Vagina (tissue), 2 donors: ENCODE measurements around the gene ARX. TPM values are rescaled to one million over a fixed set of nuclear protein-coding genes. Genes with fewer than 3 reads are reported as not detected.

Source experiments
- DNase-seq, 2 donors: peaks; one replicate each; pipeline ENCODE4 v3.0.0-alpha.2; 2017; ENCODE audit errors: extremely low spot score in 2 of 2
- H3K27ac ChIP-seq: fragments of 200-600 bp; sonication (generic); one replicate; pipeline ENCODE4 v1.5.1; 2019
- H3K27me3 ChIP-seq: fragments of 200-600 bp; sonication (generic); one replicate; pipeline ENCODE4 v1.5.1; 2019
- H3K36me3 ChIP-seq, 2 donors: fragments of 200-600 bp; sonication (generic); one replicate each; pipeline ENCODE4 v1.5.1; 2017 to 2019
- H3K4me1 ChIP-seq: fragments of 200-600 bp; sonication (generic); one replicate; pipeline ENCODE4 v1.5.1; 2019
- H3K4me3 ChIP-seq, 2 donors: fragments of 200-600 bp; sonication (generic); 1 replicate in 1 of 2; 2 replicates in 1 of 2; pipeline ENCODE4 v1.5.1; 2016 to 2019
- H3K9me3 ChIP-seq: fragments of 200-600 bp; sonication (generic); one replicate; pipeline ENCODE4 v1.5.1; 2019
- POLR2A ChIP-seq, 2 donors: fragments of 450-650 bp; IDR thresholded peaks; one replicate each; pipeline ENCODE4 v1.6.1; 2017; ENCODE audit warnings: antibody characterized with exemption in 2 of 2, mild to moderate bottlenecking in 2 of 2, moderate library complexity in 2 of 2
- POLR2AphosphoS5 ChIP-seq, 2 donors: sonication (generic); formaldehyde crosslinking; IDR thresholded peaks; one replicate each; pipeline ENCODE4 v1.9.0; 2017; ENCODE audit warnings: antibody characterized with exemption in 2 of 2, mild to moderate bottlenecking in 2 of 2, low read depth in 1 of 2; ENCODE audit not compliant: insufficient read depth in 1 of 2
- intact Hi-C: fragments of 100-400 bp; cut with DNase I; formaldehyde crosslinking; loops from one replicate; pipeline ENCODE4 v1.15.1; 2023
- total RNA-seq: library from RNA; depleted of rRNA; stranded (reverse); fragments of >200 nt; gene quantifications from one replicate; pipeline ENCODE4 v1.2.3, GENCODE V29; 2016
- TF ChIP-seq, protein P1 (sequence below), 3 experiments: fragments of 450-650 bp in 2 of 3; fragments of 200-600 bp in 1 of 3; sonication (generic) in 1 of 3; IDR thresholded peaks; one replicate each; pipeline ENCODE4 v1.5.1; 2017 to 2019; ENCODE audit warnings: antibody characterized with exemption in 3 of 3, mild to moderate bottlenecking in 2 of 3, moderate library complexity in 2 of 3

The ARX gene
- total RNA-seq, 1 donor from 2014 or later = not detected

DNA sequence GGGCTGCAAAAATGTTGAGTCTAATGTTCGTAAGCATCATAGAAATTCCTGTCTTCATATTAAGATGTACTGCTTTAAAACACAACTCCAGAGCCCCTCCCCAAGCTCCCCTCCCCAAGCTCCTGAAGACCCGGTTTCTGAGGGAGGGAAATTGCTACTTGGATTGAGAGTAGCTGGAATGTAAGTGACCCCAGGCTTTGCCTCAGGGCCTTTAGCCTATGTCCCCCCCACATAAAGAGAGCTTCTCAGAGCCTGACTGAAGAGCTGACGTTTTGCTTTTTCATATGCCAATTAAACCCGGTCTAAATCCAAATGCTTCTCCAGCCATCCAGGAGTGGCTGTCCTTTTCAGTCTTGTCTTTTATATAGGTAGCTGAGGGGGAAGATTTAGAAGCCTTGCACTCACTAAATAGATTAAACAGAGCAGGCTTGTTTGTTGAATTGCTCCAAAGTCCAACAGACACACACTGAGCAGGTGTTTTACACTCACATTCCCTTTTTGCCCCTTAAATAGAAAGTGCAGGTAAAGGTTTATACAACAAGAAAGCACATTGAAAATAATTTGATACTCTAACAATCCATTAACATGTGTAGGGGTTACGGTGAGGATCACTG is 19.6 kb downstream of the ARX start:
- Histone ChIP-seq H3K36me3 (no peaks in the 10 kb centered on the region), H3K27me3 (no peaks in the 10 kb centered on the region), H3K27ac (no peak overlapping the region), H3K9me3 (no peaks in the 10 kb centered on the region), H3K4me1 (no peaks in the 10 kb centered on the region), H3K4me3 (no peak overlapping the region)
- TF ChIP-seq, protein P1, sequence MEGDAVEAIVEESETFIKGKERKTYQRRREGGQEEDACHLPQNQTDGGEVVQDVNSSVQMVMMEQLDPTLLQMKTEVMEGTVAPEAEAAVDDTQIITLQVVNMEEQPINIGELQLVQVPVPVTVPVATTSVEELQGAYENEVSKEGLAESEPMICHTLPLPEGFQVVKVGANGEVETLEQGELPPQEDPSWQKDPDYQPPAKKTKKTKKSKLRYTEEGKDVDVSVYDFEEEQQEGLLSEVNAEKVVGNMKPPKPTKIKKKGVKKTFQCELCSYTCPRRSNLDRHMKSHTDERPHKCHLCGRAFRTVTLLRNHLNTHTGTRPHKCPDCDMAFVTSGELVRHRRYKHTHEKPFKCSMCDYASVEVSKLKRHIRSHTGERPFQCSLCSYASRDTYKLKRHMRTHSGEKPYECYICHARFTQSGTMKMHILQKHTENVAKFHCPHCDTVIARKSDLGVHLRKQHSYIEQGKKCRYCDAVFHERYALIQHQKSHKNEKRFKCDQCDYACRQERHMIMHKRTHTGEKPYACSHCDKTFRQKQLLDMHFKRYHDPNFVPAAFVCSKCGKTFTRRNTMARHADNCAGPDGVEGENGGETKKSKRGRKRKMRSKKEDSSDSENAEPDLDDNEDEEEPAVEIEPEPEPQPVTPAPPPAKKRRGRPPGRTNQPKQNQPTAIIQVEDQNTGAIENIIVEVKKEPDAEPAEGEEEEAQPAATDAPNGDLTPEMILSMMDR (IDR thresholded peaks at IDR 0.05) = no peak
- TF ChIP-seq POLR2A (IDR thresholded peaks at IDR 0.05) (no peak), POLR2AphosphoS5 (IDR thresholded peaks at IDR 0.05; ENCODE audit: insufficient read depth in 1 of 2, low read depth in 1 of 2) (no peak)
- no peak for DNase-seq
- intact Hi-C loops = no loop called here

DNA sequence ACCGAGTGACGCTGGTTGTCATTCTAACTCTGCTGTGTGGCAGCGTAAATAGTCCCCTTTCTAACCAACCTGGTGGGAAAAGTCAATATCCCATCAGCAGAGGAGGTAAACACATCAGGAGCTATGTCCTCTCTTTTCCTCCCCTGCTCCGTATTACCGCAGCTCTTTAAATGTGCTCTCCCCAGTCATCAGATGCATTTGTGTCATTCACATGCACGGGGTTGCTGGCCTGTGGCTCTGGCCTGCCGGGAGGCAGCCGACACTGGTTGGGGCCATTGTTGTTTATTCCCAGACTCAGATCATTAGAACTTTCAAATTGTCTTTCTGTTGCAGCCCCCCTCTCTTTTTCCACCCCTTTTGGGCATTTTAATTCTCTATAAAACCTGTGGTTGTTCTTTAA is 21.9 kb downstream of the ARX start:
- Histone ChIP-seq H3K4me1 (no peaks in the 10 kb centered on the region), H3K9me3 (no peaks in the 10 kb centered on the region), H3K36me3 (no peaks in the 10 kb centered on the region), H3K27me3 (no peaks in the 10 kb centered on the region), H3K4me3 (no peak overlapping the region), H3K27ac (no peak overlapping the region)
- intact Hi-C loops = no loop called here
- TF ChIP-seq, protein P1 (IDR thresholded peaks at IDR 0.05) = no peak
- TF ChIP-seq POLR2A (IDR thresholded peaks at IDR 0.05) (no peak), POLR2AphosphoS5 (IDR thresholded peaks at IDR 0.05; ENCODE audit: insufficient read depth in 1 of 2, low read depth in 1 of 2) (no peak)
- no peak for DNase-seq

DNA sequence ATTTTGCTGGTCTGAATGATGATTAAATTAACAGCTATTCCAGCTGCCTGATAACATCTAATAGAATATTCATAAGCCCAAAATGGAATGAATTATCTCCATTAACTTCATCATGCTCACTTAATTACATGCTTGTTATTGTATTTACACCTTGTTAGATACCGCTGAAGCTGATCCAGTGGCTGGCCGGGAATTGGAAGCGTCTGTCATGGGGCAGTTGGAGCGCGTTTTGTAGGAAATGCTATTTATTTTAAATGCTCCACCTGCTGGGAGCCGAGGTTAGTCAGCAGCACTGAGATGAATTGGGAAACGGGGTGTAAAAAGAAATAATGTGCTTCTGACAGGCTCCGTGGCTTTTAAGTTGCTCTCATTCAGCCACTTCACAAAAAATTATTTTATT is 25.2 kb downstream of the ARX start:
- DNase-seq = no peak
- Histone ChIP-seq H3K4me3 (no peak overlapping the region), H3K4me1 (no peaks in the 10 kb centered on the region), H3K27me3 (no peaks in the 10 kb centered on the region), H3K9me3 (no peaks in the 10 kb centered on the region), H3K36me3 (no peaks in the 10 kb centered on the region), H3K27ac (no peak overlapping the region)
- TF ChIP-seq POLR2A (IDR thresholded peaks at IDR 0.05) = no peak
- TF ChIP-seq, protein P1 (IDR thresholded peaks at IDR 0.05) = no peak
- TF ChIP-seq POLR2AphosphoS5 (IDR thresholded peaks at IDR 0.05; ENCODE audit: insufficient read depth in 1 of 2, low read depth in 1 of 2) = no peak
- intact Hi-C loops = no loop called here

DNA sequence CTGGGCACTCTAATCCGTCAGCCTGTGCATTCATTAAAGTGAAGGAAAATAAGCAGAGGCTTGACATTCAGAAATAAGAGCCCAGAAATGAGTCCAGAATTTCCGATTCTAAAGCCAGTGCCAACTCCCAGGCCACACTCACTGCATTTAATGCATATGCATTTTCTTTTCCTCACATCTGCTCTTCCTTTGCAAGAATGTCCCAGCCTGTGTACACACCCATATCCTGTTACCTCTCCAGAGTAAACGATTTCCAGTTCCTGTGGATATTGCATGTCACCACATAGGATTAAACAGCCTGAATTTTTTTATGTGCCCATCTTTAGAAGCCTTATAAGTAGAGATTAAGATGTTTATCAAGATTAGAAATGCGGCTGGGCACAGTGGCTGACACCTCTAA is 27.5 kb downstream of the ARX start:
- intact Hi-C loops = no loop called here
- H3K27ac ChIP-seq = no peak overlapping the region
- no peak for DNase-seq
- TF ChIP-seq POLR2AphosphoS5 (IDR thresholded peaks at IDR 0.05; ENCODE audit: insufficient read depth in 1 of 2, low read depth in 1 of 2) = no peak
- TF ChIP-seq, protein P1 (IDR thresholded peaks at IDR 0.05) = no peak
- TF ChIP-seq POLR2A (IDR thresholded peaks at IDR 0.05) = no peak
- no peak overlapping the region for H3K4me3 ChIP-seq
- no peaks in the 10 kb centered on the region for H3K27me3 ChIP-seq
- no peaks in the 10 kb centered on the region for H3K9me3 ChIP-seq
- no peaks in the 10 kb centered on the region for H3K4me1 ChIP-seq
- H3K36me3 ChIP-seq = no peaks in the 10 kb centered on the region

DNA sequence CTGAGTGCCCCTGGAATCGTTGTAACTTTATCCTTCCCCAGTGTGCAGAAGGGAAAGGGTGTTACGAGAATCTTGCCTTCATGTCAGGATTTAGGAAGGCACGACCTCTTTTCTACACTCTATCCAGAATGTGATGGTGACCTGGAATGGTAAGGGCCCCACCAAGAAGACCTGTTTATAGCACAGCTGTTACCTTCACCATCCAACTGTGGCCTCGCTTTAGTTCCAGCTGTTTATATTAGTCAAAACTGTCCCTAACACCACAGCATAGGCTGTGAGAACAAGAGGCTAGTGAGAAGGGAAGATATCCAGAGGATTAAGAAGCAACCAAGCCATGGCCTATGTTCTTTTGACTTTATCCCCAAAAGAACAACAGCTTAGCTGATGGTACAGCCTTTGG is 28.0 kb downstream of the ARX start:
- no peak overlapping the region for H3K27ac ChIP-seq
- H3K36me3 ChIP-seq = no peaks in the 10 kb centered on the region
- TF ChIP-seq POLR2AphosphoS5 (IDR thresholded peaks at IDR 0.05; ENCODE audit: insufficient read depth in 1 of 2, low read depth in 1 of 2) = no peak
- TF ChIP-seq, protein P1 (IDR thresholded peaks at IDR 0.05) = no peak
- no peak for TF ChIP-seq POLR2A (IDR thresholded peaks at IDR 0.05)
- H3K4me3 ChIP-seq = no peak overlapping the region
- no peaks in the 10 kb centered on the region for H3K27me3 ChIP-seq
- DNase-seq = no peak
- intact Hi-C loops = no loop called here
- H3K9me3 ChIP-seq = no peaks in the 10 kb centered on the region
- no peaks in the 10 kb centered on the region for H3K4me1 ChIP-seq
